ENCODE data around the gene NANOS1.
"Not testable (repeated sequence)": the region's sequence is repeated elsewhere in the genome, so short reads cannot be mapped to it uniquely, and the experiment has no call there.

Gene NANOS1

DNA sequence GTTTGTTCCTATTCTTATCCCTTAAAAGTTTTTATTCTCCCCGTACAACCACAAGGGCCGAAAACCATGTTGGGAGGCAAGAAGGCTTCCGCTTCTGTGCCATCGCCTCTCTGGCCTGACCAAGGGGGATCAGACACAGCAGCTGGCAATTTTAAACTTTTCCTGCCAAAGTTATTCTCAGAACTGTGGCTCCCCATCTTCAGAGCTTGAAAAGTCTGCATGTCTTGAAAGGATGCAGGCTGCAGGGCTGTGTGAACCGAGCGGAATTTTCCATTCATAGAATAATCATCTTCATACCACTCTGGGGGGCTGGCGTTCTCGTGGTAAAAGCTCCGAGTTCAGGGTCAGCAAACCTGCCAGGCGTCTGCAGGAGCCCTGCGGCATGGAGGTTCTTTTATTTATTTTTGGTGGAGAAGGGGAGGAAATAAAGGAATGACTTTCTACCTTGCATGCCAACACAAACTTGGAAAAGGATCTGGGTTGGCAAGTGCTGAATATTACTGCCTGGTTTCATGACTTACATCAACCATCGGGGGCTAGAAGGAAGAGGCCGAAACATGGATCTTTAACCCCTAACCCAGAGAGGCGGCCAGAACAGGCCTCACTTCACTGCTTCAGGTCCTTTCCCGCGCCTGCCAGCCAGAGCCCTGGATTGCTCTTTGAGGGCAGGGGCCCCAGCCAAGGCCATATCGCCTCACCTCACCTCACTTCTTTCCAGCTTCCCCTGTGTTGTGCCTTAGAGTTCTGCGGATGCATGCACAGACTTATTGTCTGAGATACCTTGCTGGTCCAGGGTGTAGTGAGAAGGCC lies 3.0 kb upstream of the NANOS1 start:
- Histone ChIP-seq H4K20me1 (ENCODE audit: insufficient read depth, low read length) (peaks cover 8% of the 10 kb centered on the region), H2AFZ (ENCODE audit: low read depth, low read length) (no peak overlapping the region), H3K27me3 (ENCODE audit: low read depth, low read length) (no peaks in the 10 kb centered on the region), H3K36me3 (replicated peaks; ENCODE audit: low read depth, low read length) (no peaks in the 10 kb centered on the region), H3K9me3 (ENCODE audit: insufficient read depth, low read length) (no peaks in the 10 kb centered on the region), H3K27ac (ENCODE audit: low read length) (no peak overlapping the region), H3K4me3 (ENCODE audit: low read length) (no peak overlapping the region), H3K9ac (ENCODE audit: low read length) (no peak overlapping the region), H3K79me2 (ENCODE audit: low read length) (no peaks in the 10 kb centered on the region), H3K4me1 (ENCODE audit: low read length) (peaks cover 13% of the 10 kb centered on the region), H3K4me2 (ENCODE audit: low read length) (no peak overlapping the region)
- no peak for TF ChIP-seq EZH2phosphoT487 (IDR thresholded peaks at IDR 0.05; ENCODE audit: low read depth)
- TF ChIP-seq, protein P1, sequence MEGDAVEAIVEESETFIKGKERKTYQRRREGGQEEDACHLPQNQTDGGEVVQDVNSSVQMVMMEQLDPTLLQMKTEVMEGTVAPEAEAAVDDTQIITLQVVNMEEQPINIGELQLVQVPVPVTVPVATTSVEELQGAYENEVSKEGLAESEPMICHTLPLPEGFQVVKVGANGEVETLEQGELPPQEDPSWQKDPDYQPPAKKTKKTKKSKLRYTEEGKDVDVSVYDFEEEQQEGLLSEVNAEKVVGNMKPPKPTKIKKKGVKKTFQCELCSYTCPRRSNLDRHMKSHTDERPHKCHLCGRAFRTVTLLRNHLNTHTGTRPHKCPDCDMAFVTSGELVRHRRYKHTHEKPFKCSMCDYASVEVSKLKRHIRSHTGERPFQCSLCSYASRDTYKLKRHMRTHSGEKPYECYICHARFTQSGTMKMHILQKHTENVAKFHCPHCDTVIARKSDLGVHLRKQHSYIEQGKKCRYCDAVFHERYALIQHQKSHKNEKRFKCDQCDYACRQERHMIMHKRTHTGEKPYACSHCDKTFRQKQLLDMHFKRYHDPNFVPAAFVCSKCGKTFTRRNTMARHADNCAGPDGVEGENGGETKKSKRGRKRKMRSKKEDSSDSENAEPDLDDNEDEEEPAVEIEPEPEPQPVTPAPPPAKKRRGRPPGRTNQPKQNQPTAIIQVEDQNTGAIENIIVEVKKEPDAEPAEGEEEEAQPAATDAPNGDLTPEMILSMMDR (IDR thresholded peaks at IDR 0.05; ENCODE audit: low read depth, low read length): no peak

DNA sequence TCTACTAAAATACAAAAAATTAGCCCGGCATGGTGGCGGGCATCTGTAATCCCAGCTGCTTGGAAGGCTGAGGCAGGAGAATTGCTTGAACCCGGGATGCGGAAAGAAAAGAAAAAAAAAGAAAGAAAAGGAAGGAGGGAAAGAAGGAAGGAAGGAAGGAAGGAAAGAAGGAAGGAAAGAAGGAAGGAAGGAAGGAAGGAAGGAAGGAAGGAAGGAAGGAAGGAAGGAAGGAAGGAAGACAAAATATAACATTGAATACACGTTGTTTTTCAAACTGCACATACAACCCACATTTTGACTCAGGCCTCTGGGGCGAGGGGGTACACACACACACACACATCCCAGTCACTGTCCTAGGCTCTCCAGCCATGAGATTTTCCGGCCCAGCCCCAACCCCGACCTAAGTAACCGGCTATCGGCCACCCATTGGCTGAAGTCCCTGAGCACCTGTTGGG lies 1.0 kb upstream of the NANOS1 start:
- not testable (repeated sequence) for H3K27me3 ChIP-seq (ENCODE audit: low read depth, low read length); H3K9ac ChIP-seq (ENCODE audit: low read length); H3K4me3 ChIP-seq (ENCODE audit: low read length); H3K79me2 ChIP-seq (ENCODE audit: low read length); H3K4me2 ChIP-seq (ENCODE audit: low read length); H3K9me3 ChIP-seq (ENCODE audit: insufficient read depth, low read length); H3K27ac ChIP-seq (ENCODE audit: low read length); H2AFZ ChIP-seq (ENCODE audit: low read depth, low read length)
- H3K36me3 ChIP-seq (replicated peaks; ENCODE audit: low read depth, low read length): peaks cover 13% of the 10 kb centered on the region
- H4K20me1 ChIP-seq (ENCODE audit: insufficient read depth, low read length): peaks cover 26% of the 10 kb centered on the region
- H3K4me1 ChIP-seq (ENCODE audit: low read length): peaks cover 25% of the 10 kb centered on the region

DNA sequence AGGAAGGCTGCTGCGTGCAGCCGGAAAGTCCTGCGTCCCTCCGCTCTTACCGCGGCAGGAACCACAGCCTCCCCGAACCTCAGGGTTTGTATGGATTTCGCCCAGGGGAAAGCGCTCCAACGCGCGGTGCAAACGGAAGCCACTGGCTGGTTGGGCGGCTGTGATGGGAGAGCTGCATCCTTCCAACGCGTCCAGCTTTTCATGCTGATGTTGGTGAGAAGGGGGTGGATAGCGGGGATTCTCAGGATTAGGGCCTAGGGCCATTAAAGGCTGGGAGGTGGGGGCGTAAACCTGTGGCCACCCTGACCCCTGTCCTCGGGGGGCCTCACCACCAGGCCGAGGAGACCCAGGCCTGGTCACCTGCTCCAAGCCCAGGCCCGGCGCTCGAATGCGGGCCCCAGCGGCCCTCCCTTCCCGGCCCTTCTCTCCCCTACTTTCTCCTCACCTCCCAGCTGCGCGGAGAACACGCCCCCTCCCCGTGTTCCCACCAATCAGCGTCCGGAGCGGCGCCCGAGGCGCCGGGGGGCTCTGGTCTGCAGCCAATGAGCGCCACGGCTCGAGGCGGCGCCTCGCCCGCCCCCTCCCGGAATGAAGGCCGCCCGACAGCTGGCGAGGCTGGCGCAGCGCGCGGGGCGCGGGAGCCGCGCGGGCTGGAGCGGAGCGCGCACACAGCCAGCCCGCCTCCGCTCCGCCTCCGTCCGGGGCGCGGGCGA lies 458 bp upstream of the NANOS1 start:
- Histone ChIP-seq H3K4me3 (ENCODE audit: low read length) (peak overlapping the region; percentile 47), H3K9me3 (ENCODE audit: insufficient read depth, low read length) (no peaks in the 10 kb centered on the region), H3K79me2 (ENCODE audit: low read length) (no peaks in the 10 kb centered on the region), H3K27ac (ENCODE audit: low read length) (no peak overlapping the region), H3K4me1 (ENCODE audit: low read length) (peaks cover 25% of the 10 kb centered on the region), H2AFZ (ENCODE audit: low read depth, low read length) (no peak overlapping the region), H3K9ac (ENCODE audit: low read length) (no peak overlapping the region), H3K27me3 (ENCODE audit: low read depth, low read length) (no peaks in the 10 kb centered on the region), H4K20me1 (ENCODE audit: insufficient read depth, low read length) (peaks cover 30% of the 10 kb centered on the region), H3K4me2 (ENCODE audit: low read length) (peak overlapping the region; percentile 32), H3K36me3 (replicated peaks; ENCODE audit: low read depth, low read length) (peaks cover 18% of the 10 kb centered on the region)
- no peak for TF ChIP-seq EZH2phosphoT487 (IDR thresholded peaks at IDR 0.05; ENCODE audit: low read depth)
- TF ChIP-seq, protein P1 (IDR thresholded peaks at IDR 0.05; ENCODE audit: low read depth, low read length): no peak

DNA sequence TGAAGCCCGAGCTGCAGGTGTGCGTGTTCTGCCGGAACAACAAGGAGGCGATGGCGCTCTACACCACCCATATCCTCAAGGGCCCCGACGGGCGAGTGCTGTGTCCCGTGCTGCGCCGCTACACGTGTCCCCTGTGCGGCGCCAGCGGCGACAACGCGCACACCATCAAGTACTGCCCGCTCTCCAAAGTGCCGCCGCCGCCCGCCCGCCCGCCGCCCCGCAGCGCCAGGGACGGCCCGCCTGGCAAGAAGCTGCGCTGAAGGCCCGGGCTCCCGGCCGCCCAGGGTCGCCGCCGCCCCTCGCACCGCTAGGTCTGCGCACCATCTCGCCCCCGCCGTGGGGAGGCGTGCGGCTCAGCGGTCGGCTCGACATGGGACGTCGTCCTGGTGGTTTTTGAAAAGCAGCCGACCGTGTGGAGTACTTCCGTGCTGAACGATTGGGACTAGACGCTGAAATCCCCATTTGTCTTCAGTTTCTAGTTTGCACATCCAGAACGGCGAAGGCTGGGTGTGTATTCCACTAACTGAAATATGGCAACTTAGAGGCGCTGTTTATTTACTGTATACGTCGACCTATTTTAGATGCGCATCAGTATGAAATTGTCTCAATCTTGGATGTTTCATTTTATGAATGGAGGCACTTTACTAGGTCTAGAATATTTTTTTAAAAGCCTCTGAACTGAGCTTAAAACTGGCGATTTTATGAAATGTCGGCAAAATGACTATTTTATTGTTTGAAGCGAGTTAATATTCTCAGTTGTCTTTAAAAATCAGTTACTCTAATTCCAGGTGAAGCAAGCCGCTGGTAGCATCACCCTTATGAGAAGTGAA lies 1.1 kb downstream of the NANOS1 start:
- H4K20me1 ChIP-seq (ENCODE audit: insufficient read depth, low read length): peaks cover 38% of the 10 kb centered on the region
- H3K27me3 ChIP-seq (ENCODE audit: low read depth, low read length): no peaks in the 10 kb centered on the region
- H3K4me2 ChIP-seq (ENCODE audit: low read length): peak overlapping the region; percentile 80
- no peak for TF ChIP-seq EZH2phosphoT487 (IDR thresholded peaks at IDR 0.05; ENCODE audit: low read depth)
- TF ChIP-seq, protein P1 (IDR thresholded peaks at IDR 0.05; ENCODE audit: low read depth, low read length): 0 out of 2 replicates have a peak, but pooled peaks have one; percentile 4
- no peaks in the 10 kb centered on the region for H3K9me3 ChIP-seq (ENCODE audit: insufficient read depth, low read length)
- H2AFZ ChIP-seq (ENCODE audit: low read depth, low read length): no peak overlapping the region
- H3K4me1 ChIP-seq (ENCODE audit: low read length): peaks cover 25% of the 10 kb centered on the region
- peak overlapping the region; percentile 66 for H3K4me3 ChIP-seq (ENCODE audit: low read length)
- peaks cover 25% of the 10 kb centered on the region for H3K36me3 ChIP-seq (replicated peaks; ENCODE audit: low read depth, low read length)
- no peak overlapping the region for H3K9ac ChIP-seq (ENCODE audit: low read length)
- H3K79me2 ChIP-seq (ENCODE audit: low read length): no peaks in the 10 kb centered on the region
- H3K27ac ChIP-seq (ENCODE audit: low read length): peak overlapping the region; percentile 57
